HepG2 (cell line): ENCODE results near the gene BYSL.
"Not testable (repeated sequence)": the region's sequence is repeated elsewhere in the genome, so short reads cannot be mapped to it uniquely, and the experiment has no call there.

Experiments
- CBFB ChIP-seq: sonication (generic); formaldehyde crosslinking; IDR thresholded peaks from 2 replicates; pipeline ENCODE4 v1.4.0; 2020; ENCODE audit warnings: missing genetic modification reagents
- CTCF ChIP-seq: sonication (generic); formaldehyde crosslinking; IDR thresholded peaks from 2 replicates; pipeline ENCODE4 v1.5.0; 2020; ENCODE audit warnings: mild to moderate bottlenecking, missing genetic modification reagents, moderate library complexity
- ELF4 ChIP-seq: sonication (generic); formaldehyde crosslinking; IDR thresholded peaks from 2 replicates; pipeline ENCODE4 v1.5.0; 2020; ENCODE audit warnings: missing genetic modification reagents, mild to moderate bottlenecking, moderate library complexity, borderline replicate concordance
- FOXP1 ChIP-seq, 2 experiments: fragments of 450-650 bp in 1 of 2; IDR thresholded peaks; 2 replicates each; pipeline ENCODE4 v1.6.1; 2017 to 2018; ENCODE audit warnings: antibody characterized with exemption in 1 of 2
- MXD4 ChIP-seq: IDR thresholded peaks from 2 replicates; pipeline ENCODE4 v1.6.1; 2016; ENCODE audit warnings: mild to moderate bottlenecking, missing biosample characterization, missing genetic modification reagents
- NR0B2 ChIP-seq: sonication (generic); formaldehyde crosslinking; IDR thresholded peaks from 2 replicates; pipeline ENCODE4 v1.4.0; 2020; ENCODE audit warnings: mild to moderate bottlenecking, missing genetic modification reagents
- NR2F2 ChIP-seq: IDR thresholded peaks from 2 replicates; pipeline ENCODE4 v1.6.1; 2012; ENCODE audit warnings: low read depth, inconsistent platforms, borderline replicate concordance
- POLR2A ChIP-seq, 2 experiments: IDR thresholded peaks; 2 replicates each; pipeline ENCODE4 v1.6.1; 2011; ENCODE audit warnings: low read depth in 2 of 2, low read length in 2 of 2, mild to moderate bottlenecking in 1 of 2, moderate library complexity in 1 of 2; ENCODE audit not compliant: insufficient read depth in 1 of 2
- TSC22D2 ChIP-seq: sonication (generic); formaldehyde crosslinking; IDR thresholded peaks from 2 replicates; pipeline ENCODE4 v1.5.1; 2020; ENCODE audit warnings: missing genetic modification reagents, mild to moderate bottlenecking, borderline replicate concordance
- ZBTB10 ChIP-seq: sonication (generic); formaldehyde crosslinking; IDR thresholded peaks from 2 replicates; pipeline ENCODE4 v1.4.0; 2020; ENCODE audit warnings: missing genetic modification reagents, borderline replicate concordance
- ZNF549 ChIP-seq: sonication (generic); formaldehyde crosslinking; IDR thresholded peaks from 2 replicates; pipeline ENCODE4 v1.5.0; 2020; ENCODE audit warnings: missing genetic modification reagents
- ZNF616 ChIP-seq: sonication (generic); formaldehyde crosslinking; IDR thresholded peaks from 2 replicates; pipeline ENCODE4 v1.5.0; 2020; ENCODE audit warnings: low read depth, mild to moderate bottlenecking, missing genetic modification reagents
- ZNF766 ChIP-seq: sonication (generic); formaldehyde crosslinking; IDR thresholded peaks from 2 replicates; pipeline ENCODE4 v1.5.0; 2020; ENCODE audit warnings: missing genetic modification reagents, borderline replicate concordance
- TF ChIP-seq, protein P1 (sequence below): sonication (generic); formaldehyde crosslinking; IDR thresholded peaks from 2 replicates; pipeline ENCODE4 v1.5.0; 2020; ENCODE audit warnings: mild to moderate bottlenecking, missing genetic modification reagents

DNA sequence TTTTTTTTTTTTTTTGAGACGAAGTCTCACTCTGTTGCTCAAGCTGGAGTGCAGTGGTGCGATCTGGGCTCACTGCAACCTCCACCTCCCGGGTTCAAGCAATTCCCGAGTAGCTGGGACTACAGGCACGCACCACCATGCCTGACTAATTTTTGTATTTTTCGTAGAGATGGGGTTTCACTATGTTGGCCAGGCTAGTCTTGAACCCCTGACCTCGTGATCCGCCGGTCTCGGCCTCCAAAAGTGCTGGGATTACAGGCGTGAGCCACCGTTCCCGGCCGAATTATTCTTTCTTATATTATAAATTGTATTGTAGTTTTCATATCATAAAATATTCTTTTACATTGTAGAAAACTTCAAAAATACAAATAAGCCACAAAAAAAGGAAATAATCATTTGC lies 21.6 kb downstream of the BYSL start:
- not testable (repeated sequence) for TF ChIP-seq CTCF (CRISPR knock-in tag); CBFB; FOXP1 (IDR thresholded peaks at IDR 0.05); FOXP1 (CRISPR knock-in tag; IDR thresholded peaks at IDR 0.05); ZNF549 (CRISPR knock-in tag); ZNF616 (CRISPR knock-in tag); MXD4 (CRISPR knock-in tag); TSC22D2 (CRISPR knock-in tag); POLR2A (IDR thresholded peaks at IDR 0.05; ENCODE audit: insufficient read depth in 1 of 2, low read depth in 2 of 2, low read length in 2 of 2); ZNF766; NR2F2; NR0B2 (CRISPR knock-in tag); ELF4; ZBTB10 (CRISPR knock-in tag)
- TF ChIP-seq, protein P1, sequence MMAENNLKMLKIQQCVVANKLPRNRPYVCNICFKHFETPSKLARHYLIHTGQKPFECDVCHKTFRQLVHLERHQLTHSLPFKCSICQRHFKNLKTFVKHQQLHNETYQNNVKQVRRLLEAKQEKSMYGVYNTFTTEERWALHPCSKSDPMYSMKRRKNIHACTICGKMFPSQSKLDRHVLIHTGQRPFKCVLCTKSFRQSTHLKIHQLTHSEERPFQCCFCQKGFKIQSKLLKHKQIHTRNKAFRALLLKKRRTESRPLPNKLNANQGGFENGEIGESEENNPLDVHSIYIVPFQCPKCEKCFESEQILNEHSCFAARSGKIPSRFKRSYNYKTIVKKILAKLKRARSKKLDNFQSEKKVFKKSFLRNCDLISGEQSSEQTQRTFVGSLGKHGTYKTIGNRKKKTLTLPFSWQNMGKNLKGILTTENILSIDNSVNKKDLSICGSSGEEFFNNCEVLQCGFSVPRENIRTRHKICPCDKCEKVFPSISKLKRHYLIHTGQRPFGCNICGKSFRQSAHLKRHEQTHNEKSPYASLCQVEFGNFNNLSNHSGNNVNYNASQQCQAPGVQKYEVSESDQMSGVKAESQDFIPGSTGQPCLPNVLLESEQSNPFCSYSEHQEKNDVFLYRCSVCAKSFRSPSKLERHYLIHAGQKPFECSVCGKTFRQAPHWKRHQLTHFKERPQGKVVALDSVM: not testable (repeated sequence)
